ENCODE measurements around the gene RPL35.
A peak's percentile ranks its signal among the peaks of the same experiment; 100 is the strongest.

The RPL35 gene

DNA sequence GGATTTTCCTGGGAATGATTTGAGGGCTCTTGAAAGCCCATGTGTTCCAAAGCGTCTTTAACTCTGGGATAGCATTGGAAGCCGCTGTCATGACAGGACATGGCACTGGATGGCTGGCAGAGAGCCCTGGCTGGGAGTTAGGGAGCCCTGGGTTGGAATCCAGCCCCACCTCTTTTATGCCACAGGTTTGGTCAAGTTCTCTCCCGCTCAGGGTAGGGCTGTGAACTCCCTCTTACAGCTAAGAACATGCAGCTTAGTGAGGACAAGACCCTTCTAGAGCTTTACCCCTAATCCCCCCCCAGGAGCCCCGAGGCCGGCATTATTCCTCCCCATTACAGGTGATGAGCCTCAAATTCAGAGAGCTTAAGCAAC is 47.6 kb downstream of the RPL35 start:
- no peak for DNase-seq

DNA sequence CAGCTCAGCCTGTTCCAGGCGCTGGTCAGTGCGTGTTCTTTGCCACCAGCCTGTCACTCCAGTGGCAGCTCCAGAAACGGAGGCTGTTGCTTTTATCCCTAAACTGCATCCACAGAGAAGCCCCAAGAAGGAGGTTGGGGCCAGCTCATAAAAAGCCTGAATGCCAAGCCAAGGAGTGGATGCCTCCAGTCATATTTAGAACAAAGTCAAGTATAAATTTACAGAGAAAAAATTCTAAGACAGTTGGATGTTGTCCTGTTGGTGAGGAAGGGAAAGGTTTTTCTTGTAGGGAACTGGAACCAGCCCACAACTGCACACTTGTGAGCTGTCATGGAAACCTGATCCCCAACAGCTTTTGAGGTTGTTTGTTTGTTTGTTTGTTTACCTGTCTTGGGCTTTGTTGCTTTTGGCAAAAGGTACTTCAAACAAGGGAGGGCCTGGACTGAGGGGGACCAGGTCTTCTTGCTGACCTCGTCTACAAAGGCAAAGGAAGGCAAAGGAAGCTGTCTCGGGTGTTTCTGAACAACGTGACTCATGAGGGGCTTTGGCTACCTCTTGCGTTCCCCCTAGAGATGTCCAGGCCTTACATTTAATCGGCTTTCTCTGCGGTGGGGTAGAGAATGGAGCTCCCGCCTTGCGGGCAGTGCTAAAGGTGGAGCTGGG is 48.1 kb downstream of the RPL35 start:
- DNase-seq: no peak

DNA sequence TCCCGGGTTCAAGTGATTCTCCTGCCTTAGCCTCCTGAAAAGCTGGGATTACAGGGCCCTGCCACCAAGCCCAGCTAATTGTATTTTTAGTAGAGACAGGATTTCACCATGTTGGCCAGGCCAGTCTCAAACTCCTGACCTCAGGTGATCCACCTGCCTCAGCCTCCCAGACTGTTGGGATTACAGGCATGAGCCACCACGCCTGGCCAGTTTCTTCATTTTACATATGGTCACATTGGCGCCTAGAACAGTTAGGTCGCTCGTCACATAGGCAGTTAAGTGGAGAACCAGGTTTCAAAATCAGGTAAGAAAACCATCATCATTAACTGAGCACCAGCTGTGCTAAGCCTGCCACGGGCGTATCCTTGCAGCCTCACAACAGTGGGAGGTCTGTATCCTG is 48.7 kb downstream of the RPL35 start:
- no peak for DNase-seq

DNA sequence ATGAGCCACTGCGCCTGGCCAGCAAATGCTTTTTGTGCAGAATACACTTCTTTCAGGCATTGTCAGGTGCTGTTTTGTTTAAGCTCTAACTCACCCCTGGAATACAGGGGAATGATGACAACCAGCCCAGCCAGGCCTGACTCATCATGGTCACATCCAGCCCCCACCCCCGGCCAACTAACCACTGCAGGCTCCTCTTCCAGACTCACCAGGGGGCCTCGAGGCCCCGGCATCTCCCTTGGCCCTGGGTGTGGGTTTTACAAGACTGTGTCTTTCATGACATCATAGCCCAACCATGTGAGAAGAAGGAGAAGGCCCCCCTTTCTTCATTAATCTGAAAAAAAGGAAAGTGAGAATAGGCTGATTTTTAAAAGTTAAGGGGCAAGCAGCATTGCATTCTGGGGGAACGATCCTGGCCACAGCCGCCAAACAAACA is 49.3 kb downstream of the RPL35 start:
- peak; percentile 29 to 46 for DNase-seq

DNA sequence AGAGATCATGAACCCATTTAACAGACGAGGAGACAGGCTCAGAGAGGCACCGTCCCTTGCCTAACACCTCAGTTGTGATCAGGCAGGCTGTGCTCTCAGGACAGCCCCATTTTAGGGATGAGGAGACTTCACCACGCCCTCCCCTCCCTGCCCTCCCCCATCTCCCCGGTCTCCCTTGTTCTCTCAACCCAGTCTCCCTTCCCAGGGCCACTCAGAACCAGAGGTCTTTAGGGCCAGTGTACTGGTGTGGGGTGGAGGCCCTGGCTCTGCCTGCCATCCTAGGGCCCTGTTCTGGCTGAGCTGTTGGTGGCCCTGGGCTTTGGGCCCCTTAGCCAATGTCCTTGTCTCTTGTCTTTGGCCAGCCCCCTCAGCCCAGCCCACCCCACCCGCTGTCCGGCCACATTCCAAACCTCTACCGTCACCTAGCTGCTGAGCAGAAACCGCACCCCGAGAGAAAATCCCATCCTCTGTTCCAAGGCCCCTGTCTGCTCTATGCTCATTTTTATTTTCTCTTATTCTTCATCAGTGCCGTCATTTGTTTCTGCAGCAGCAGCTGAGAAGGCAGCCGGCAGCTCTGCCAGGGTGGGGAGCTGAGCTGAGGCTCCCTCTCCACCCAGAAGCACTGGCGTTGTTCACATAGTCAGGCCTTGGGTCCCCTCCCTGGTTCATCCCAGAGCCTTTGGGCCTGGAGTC is 50.9 kb downstream of the RPL35 start:
- no peak for DNase-seq

DNA sequence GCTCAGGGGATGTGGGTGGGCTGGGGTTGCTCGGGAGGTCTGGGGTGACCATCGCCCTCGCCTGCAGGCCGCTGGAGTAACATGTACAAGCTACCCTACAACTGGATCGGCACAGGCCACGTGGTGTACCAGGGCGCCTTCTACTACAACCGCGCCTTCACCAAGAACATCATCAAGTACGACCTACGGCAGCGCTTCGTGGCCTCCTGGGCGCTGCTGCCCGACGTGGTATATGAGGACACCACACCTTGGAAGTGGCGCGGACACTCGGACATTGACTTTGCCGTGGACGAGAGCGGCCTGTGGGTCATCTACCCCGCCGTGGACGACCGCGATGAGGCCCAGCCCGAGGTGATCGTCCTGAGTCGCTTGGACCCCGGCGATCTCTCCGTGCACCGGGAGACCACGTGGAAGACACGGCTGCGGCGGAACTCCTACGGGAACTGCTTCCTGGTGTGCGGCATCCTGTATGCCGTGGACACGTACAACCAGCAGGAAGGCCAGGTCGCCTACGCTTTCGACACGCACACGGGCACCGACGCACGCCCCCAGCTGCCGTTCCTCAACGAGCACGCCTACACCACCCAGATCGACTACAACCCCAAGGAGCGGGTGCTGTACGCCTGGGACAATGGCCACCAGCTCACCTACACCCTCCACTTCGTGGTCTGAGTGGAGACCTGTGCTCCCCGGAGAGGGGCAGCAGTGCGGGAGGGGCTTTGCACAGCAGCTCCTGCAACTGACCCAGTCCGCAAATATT is 51.8 kb downstream of the RPL35 start:
- DNase-seq: no peak

DNA sequence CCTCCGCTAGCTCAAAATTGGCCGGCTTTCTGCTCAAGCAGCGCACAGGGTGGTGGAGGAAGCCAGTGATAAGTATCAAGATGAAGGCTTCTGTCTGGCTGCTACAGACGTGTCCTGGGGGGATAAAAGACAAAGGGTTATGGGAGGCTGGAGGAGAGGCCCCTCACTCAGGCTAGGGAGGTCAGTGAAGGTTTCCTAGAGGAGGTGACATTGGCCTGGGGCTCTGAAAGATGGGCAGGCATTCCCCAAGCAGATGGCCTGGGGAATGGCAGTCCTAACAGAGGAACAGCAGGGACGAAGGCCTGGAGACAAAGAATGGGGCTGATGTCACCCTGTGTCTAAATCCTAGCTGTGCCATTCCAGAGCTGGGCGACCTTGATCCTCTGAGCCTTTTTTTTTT is 52.5 kb downstream of the RPL35 start:
- no peak for DNase-seq

DNA sequence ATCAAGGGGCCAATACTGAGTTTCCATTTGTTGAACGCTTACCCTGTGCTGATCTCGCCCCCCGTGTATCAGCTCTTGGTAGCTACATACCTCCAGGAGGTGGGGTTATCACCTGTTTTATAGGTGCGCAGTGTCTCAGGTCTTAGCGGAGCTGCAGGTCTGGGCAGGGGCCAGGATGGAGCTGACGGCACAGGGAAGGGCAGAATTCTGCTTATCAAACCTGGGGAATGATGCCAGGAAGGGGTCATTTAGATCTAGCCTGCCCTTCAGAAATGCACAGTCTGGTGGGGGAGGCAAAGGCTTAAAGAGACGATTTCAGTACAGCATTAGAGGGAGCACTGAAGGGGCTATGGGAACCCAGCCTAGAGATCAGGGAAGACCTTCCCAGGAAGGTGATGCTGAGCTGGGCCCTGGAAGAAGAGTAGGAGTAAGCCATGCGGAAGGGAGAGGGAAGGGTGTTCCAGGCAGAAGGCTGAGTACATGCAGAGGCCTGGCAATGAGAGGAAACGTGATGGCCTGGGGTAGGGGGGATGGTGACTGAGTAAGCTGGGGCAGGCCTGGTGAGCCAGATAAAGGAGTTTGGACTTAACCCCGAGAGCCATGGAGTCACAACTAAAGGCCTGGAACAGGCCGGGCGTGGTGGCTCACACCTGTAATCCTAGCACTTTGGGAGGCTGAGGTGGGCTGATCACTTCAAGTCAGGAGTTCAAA is 53.4 kb downstream of the RPL35 start:
- DNase-seq: no peak

Data from SW 1271 (cell line).